ENCODE results near the gene XDH.
A peak's percentile ranks its signal among the peaks of the same experiment; 100 is the strongest.

Gene XDH

GRCh38 chr2:31344447-31344846, 70.1 kb downstream of the XDH start:
- DNase-seq (ENCODE audit: low spot score): no peak
- H3K27ac ChIP-seq: no peak overlapping the region
- POLR2A ChIA-PET (ENCODE audit: low non-redundant PET): no interaction called here
- TF ChIP-seq CTCF (conservative IDR thresholded peaks at IDR 0.05; ENCODE audit: low read depth): no peak
- CTCF ChIA-PET: interaction anchor here (0.6 kb wide), 1 partner anchor 488 kb away, joined by 6 read pairs; no protein-coding TSS in a partner anchor

- POLR2A ChIA-PET (ENCODE audit: low non-redundant PET): no interaction called here
- TF ChIP-seq CTCF (conservative IDR thresholded peaks at IDR 0.05; ENCODE audit: low read depth): no peak
- H3K27ac ChIP-seq: no peak overlapping the region
- no peak for DNase-seq (ENCODE audit: low spot score)
- CTCF ChIA-PET: no interaction called here
Measured at GRCh38 chr2:31341351-31341750, 73.2 kb downstream of the XDH start.

- no peak for DNase-seq (ENCODE audit: low spot score)
- H3K27ac ChIP-seq: peak overlapping the region; percentile 15; the same call in 1 of the 2 replicates
- ChIA-PET CTCF (interaction anchor here (0.7 kb wide), 1 partner anchor 1057 kb away, joined by 5 read pairs; no protein-coding TSS in a partner anchor), POLR2A (ENCODE audit: low non-redundant PET) (interaction anchor here (0.5 kb wide), 1 partner anchor 45 kb away, joined by 3 read pairs; no protein-coding TSS in a partner anchor)
- TF ChIP-seq CTCF (conservative IDR thresholded peaks at IDR 0.05; ENCODE audit: low read depth): no peak
Measured at GRCh38 chr2:31339696-31340095, 74.8 kb downstream of the XDH start.

- H3K27ac ChIP-seq: peak overlapping the region; percentile 82
- POLR2A ChIA-PET (ENCODE audit: low non-redundant PET): no interaction called here
- CTCF ChIA-PET: no interaction called here
- TF ChIP-seq CTCF (conservative IDR thresholded peaks at IDR 0.05; ENCODE audit: low read depth): no peak
- DNase-seq (ENCODE audit: low spot score): peak; percentile 87
Measured at GRCh38 chr2:31337860-31338259, 76.7 kb downstream of the XDH start.

- CTCF ChIA-PET: no interaction called here
- no peak for DNase-seq (ENCODE audit: low spot score)
- peak overlapping the region; percentile 82 for H3K27ac ChIP-seq
- no peak for TF ChIP-seq CTCF (conservative IDR thresholded peaks at IDR 0.05; ENCODE audit: low read depth)
- POLR2A ChIA-PET (ENCODE audit: low non-redundant PET): no interaction called here
Measured at GRCh38 chr2:31337197-31337596, 77.3 kb downstream of the XDH start.

GRCh38 chr2:31335921-31336585, 78.5 kb downstream of the XDH start:
- DNase-seq (ENCODE audit: low spot score): no peak
- H3K27ac ChIP-seq: no peak overlapping the region
- CTCF ChIA-PET: no interaction called here
- POLR2A ChIA-PET (ENCODE audit: low non-redundant PET): no interaction called here
- no peak for TF ChIP-seq CTCF (conservative IDR thresholded peaks at IDR 0.05; ENCODE audit: low read depth)
